Subcutaneous adipose tissue (tissue), 4 donors: ENCODE measurements around the gene ADAMTSL4. TPM values are rescaled to one million over a fixed set of nuclear protein-coding genes. Genes with fewer than 3 reads are reported as not detected.

Experiments
- CTCF ChIP-seq: fragments of 450-650 bp; IDR thresholded peaks from one replicate; pipeline ENCODE4 v1.5.1; 2016; ENCODE audit warnings: low read depth, mild to moderate bottlenecking, control low read depth, antibody characterized with exemption, moderate library complexity
- total RNA-seq, 4 donors: library from RNA; depleted of rRNA; stranded (reverse); fragments of >200 nt; gene quantifications; one replicate each; pipeline ENCODE4 v1.1.0, GENCODE V29; 2016

ADAMTSL4 gene
- total RNA-seq, 4 donors from 2014 or later: 36.3 to 53.9 (median 49.1) TPM

GRCh38 chr1:150575518-150576366 lies 26.5 kb downstream of the ADAMTSL4 start:
- TF ChIP-seq CTCF: no peak

DNA sequence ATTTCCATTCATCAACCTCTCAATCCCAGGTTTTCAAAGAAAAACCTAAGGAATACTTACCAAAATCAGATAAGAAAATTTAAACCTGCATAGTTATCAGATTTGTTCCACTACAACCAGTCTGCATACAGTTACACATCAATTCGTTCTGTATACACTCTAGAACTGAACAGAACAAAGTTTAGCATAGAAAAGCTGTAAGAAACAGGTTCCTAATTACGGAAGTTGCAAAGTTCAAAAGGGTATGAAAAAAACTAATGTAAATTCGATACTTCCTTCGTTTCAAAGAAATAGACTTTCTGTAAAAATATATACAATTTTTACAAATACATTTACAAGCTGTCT lies 27.1 kb downstream of the ADAMTSL4 start:
- no peak for TF ChIP-seq CTCF

- TF ChIP-seq CTCF: no peak
Observed at GRCh38 chr1:150576794-150577556, 27.8 kb downstream of the ADAMTSL4 start.

DNA sequence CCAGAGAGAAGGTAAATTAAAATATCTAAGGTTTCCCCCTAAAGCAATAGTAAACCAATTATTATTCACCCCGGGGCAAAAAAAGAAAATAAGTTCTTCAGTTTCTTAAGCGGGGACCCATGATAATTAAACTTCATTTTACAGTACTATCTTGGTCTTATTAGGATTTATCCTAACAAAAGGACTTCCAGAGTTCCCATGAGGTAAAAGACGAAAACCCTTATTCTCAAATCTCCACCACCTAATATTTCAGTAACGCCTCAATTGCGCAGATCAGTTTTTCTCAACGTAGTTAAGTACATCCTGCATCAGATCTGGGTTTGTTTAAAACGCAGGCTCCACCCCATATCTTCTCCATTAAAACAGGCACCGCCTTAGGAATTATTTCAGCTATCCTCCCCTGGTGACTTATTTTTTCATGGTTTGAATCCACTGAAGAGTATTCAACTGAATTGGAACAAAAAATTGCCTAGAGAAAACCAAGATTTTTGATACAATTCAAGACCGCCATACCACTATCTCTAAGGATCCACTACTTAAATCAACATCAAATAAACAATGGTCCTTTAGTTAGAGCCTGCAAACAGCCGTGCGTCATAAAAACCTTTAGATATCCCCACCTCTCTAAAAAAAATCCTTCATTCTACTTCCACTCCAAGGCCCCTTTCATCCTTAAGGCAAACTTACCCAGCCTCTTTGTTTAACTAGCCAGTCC lies 28.5 kb downstream of the ADAMTSL4 start:
- no peak for TF ChIP-seq CTCF

GRCh38 chr1:150578272-150579109 lies 29.3 kb downstream of the ADAMTSL4 start:
- no peak for TF ChIP-seq CTCF

DNA sequence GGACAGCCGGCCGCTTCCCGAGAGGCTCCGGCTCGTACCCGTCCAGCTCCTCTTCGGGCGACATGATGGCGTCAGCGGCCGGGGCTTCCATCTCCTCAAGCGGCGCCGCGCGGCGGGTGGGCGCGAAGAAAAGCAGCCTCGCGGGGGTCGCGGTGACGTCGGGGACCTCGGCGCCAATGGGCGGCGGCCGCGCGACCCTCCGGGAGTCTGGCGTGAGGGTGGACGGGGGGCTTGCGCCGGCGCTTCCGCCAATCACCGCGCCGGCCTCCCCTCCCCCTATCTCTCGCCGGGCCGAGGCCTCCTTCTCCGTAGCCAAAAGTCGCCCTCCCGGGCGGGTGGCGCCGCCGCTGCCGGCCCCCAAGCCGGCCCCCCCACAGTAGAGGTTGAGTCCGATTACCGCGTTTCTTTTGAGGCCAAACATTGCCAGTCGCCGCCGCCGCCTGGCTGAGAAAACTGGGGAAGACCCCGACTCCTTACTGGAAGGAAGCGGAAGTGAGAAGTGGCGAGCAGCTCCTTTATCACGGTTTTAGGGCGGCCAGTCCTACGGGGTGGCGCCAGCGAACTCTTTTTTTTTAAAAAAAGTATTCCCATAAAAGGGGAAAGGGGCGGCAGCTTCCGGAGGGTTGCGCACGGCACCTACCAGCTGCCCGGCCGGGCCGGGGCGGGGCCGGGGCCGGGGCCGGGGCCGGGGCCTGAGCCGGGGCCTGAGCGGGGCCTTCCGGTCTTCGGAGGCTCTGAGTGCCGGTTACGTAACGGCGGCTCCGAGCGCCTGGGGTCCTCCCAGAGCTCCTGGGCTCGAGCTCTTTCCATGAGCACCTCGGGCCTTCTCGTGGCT lies 30.1 kb downstream of the ADAMTSL4 start, which contains the start of gene MCL1:
MCL1 (minus strand) TSS at position 501 of the 835 bp plus-strand sequence; CDS start at position 421, 80 bp downstream.
- TF ChIP-seq CTCF: no peak
